Measurements from ENCODE around the gene AFM.

AFM gene

DNA sequence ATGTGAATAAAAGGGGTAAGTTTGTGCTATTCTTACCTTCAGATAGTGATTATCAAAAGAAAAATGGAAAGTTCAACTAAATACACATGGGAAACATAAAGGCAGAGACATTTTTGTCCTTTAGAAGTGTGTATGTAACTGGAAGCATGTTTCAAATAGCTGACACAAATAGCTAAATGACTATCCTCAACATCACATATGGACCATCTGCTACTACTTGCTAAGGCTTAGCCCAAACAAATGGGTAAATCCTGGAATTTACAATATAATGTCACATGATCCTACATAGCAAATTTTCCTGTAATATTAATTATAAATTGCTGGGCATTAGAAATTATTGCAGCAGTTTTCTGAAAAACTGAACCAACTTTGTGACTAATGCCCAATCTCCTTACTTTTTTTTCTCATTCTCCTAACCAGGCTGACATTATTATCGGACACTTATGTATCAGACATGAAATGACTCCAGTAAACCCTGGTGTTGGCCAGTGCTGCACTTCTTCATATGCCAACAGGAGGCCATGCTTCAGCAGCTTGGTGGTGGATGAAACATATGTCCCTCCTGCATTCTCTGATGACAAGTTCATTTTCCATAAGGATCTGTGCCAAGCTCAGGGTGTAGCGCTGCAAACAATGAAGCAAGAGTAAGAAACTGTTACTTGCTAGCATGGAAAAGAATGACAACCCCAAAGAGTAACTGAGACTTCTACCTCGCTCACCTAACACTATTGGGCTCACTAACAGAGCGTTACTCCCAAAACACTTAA is 29.4 kb upstream of the AFM start:
- DNase-seq: no peak

GRCh38 chr4:73452953-73453700 is 28.4 kb upstream of the AFM start:
- DNase-seq: peak; percentile 96

DNA sequence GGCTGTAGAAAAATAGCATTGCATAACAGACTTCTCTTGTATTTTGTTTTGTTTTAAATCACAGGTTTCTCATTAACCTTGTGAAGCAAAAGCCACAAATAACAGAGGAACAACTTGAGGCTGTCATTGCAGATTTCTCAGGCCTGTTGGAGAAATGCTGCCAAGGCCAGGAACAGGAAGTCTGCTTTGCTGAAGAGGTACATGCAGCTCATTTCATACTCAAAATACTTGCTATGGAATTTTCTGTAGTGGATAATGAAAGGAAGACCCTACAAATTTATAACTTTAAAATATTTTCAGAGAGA is 27.9 kb upstream of the AFM start:
- DNase-seq: peak; percentile 59

DNA sequence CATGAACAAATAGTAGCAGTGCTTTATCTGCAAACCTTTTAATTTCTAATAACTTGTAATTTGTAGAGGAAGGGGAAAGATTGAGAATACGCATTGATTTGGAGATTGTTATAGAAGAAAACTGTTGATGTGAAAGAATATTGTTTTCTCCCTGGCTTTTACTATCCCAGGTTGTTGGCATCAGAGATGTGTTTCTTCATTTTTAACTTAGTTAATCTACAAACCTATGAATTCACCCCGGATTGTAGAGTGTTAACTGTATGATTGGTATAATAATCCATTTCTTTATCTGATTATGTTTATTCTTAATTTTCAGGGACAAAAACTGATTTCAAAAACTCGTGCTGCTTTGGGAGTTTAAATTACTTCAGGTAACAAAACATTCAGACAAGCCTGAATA is 26.6 kb upstream of the AFM start:
- DNase-seq: no peak

DNA sequence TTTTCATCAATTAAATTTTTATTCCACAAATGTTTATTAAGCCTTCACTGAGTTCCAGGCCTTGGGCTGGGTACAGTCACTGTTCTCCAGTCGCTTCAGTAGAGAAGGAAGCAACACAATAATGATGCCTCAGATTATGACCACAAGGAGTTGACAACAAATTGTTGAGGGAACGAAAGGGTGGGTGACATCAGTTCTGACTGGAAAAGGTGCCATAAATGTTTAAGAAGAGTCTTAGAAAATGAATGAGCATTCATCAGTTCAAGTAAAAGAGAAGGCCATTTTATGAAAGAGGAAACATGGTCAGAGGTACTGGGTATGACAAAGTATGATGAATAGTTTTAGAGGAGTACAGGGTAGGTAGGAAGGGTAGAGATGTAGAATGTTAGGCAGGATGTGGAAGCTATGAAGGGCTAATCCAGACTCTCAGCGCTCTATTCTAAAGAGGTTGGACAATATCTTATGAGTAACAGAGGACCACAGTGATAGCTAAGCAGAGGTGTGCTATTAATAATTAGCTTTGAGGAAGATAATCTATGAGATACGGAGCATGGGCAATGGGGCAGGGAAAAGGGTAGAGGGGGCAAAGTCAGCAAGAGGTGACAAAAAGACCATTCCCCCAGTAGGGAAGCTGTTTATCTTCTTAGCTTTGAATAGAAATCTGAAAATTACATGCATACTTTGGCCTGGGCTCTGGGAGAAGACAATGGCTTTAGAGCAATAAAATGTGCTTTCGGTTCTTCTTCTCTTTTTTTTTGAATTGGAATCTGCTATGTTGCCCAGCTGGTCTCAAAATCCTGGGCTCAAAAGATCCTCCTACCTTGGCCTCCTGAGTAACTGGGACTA is 25.1 kb upstream of the AFM start:
- DNase-seq: no peak

DNA sequence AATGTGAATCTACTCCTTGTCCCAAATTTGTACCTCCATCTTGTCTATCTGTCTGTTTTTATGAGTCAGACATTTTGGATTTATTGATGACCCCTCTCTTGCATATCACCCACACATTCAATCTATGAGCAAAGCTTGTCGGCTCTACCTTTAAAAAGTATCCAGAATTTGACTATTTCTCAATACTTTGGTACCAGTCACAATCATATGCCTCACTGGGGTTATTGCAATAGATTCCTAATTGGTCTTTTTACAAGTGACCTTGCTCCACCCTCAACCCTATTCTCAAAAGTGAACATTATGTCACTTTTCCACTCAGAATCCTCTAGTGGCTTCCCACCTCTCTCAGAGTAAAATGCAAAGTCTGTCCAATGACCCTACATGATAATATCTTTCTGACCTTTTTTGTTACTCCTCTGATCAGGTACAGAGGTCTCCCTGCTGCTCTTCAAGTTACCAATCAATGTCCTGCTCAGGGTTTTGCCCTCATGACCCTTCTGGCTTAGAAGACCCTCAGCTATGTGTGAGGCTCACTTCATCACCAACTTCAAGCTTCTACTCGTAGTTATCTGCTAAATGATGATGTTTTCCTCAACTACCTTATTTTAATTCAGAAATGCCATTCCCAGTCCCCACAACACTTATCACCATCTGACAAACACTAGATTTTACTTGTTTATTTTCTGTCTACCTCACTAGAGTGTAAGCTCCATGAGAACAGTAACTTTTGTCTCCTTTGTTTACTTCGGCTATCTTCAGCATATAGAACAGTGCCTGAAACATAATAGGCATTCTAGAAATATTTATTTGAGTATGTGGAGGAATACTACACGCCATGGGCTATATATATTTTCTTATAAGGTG is 23.1 kb upstream of the AFM start:
- DNase-seq: no peak

DNA sequence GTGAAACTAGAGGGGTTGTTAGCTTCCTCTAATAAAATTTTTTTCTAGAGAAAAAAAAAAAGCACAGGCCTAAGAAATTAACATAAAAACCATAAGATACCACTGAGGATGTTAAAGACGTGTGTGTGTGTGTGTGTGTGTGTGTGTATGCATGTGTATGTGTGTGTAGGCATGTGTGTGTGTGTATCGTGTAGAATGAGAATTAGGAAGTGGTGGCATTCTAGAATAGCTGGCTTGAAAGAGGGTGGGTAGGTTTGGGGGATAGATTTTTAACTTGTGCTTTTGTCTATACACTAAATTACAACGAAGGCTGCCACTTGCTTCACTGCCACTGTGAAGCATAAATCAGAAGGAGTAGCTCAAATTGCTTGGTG is 22.5 kb upstream of the AFM start:
- DNase-seq: no peak

DNA sequence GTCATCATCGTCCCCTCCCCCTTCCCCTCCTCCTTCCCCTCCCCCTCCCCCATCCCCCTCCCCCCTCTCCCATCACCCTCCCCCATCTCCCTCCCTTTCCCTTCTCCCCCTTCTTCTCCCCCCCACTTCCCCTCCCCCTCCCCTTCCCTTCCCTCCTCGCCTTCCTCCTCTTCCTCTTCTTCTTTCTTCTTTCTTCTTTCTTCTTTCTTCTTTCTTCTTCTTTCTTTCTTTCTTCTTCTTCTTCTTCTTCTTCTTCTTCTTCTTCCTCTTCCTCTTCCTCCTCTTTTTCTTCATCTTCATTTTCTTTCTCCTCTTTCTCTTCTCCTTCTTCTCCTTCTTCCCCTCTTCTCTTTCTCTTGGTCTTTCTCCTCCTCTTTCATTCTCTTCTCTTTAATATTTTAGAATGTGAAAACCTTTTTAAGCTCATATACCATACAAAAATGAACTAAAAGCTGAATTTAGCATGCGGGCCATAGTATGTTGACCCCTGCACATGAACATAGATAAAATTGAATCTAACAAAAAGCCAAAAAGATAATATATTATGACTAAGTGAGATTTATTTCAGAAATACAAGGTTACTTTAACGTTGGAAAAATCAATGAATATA is 20.5 kb upstream of the AFM start:
- no peak for DNase-seq

DNA sequence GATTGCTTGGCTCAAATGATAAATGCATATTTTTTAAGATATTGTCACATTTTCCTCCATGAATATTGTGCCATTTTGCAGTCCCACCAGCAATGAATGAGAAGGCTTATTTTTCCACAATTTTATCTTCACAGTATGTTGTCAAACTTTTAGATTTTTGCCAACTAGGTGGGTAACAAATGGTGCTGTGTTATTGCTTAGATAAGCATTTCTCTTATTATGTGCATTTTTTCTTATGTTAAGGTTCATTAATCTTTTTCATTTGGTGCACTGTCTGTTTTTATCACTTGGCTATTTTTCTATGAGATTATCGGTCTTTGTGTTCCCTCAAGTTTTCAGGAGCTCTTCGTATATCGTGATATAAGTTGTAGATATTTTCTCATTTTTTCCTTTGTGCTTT is 13.4 kb upstream of the AFM start:
- DNase-seq: no peak

- DNase-seq: no peak
Measured at GRCh38 chr4:73470728-73471127, 10.8 kb upstream of the AFM start.

GRCh38 chr4:73477176-73477575 is 4.4 kb upstream of the AFM start:
- no peak for DNase-seq

DNA sequence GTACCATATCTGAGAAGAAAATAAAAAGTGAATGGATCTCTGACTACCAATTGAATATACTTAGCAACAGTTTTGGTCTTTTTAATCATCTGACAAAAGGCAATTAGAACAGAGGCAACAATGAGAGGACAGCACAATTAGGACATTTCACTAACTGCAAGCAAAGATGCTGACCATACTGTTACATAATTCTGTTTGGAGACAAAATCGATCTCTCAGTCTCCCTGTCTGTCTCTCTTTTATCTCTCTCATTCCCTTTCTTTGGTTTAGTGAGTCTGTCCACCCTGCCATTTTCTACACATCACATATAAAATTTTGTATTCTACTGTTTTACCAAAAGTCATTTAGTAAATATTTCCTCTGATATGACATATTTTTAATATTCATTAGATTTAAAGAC is 2.2 kb upstream of the AFM start:
- DNase-seq: no peak

DNA sequence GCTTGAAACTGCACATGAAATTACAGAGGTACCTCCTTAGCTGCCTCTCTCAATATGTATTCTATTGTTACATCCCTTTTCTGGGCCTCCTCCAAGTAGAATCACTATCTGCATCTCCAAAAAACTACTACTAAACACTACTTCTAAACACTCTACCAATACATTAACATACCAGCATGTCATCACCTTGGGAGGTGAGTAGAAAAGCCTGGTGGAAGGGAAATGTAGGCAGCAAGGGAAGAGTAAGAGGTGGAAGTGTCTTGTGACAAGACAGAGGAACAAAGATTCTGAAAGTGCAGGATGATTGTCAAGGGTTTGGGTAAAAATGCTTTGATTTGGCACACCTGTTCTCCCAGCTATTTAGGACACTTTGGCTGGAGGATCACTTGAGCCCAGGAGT is 3.5 kb downstream of the AFM start:
- no peak for DNase-seq

DNA sequence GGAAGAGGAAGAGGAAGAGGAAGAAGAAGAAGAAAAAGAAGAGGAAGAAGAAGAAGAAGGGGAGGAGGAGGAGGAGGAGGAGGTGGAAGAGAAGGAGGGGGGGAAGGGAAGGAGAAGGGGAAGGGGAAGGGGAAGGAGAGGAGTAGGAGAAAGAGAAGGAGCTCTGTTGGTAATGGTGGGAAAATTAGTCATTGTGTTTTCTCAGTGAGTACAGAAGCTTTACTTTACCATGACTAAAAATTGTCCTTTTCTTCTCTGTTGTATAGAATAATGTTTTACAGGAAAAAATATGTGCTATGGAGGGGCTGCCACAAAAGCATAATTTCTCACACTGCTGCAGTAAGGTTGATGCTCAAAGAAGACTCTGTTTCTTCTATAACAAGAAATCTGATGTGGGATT is 4.1 kb downstream of the AFM start:
- DNase-seq: no peak

- no peak for DNase-seq
Measured at GRCh38 chr4:73486497-73486896, 5.0 kb downstream of the AFM start.

DNA sequence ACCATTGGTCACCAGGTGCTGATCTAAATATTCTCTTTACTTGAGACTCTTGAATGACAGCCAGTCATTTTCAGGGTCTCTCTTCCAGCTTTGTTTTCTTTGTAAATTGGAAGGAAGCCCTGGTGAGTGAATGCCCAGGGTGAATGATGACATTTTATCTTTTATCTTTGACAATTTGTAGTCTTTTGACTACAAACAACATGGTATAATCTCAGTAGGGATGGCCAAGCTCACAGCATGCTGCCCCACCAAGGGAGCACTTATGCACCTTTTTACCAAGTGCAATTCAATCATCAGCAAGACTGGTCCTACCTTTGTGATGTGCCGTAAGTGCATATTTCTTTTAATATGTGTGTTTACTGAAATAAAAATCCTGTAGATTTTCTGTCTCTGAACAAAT is 5.7 kb downstream of the AFM start:
- no peak for DNase-seq

DNA sequence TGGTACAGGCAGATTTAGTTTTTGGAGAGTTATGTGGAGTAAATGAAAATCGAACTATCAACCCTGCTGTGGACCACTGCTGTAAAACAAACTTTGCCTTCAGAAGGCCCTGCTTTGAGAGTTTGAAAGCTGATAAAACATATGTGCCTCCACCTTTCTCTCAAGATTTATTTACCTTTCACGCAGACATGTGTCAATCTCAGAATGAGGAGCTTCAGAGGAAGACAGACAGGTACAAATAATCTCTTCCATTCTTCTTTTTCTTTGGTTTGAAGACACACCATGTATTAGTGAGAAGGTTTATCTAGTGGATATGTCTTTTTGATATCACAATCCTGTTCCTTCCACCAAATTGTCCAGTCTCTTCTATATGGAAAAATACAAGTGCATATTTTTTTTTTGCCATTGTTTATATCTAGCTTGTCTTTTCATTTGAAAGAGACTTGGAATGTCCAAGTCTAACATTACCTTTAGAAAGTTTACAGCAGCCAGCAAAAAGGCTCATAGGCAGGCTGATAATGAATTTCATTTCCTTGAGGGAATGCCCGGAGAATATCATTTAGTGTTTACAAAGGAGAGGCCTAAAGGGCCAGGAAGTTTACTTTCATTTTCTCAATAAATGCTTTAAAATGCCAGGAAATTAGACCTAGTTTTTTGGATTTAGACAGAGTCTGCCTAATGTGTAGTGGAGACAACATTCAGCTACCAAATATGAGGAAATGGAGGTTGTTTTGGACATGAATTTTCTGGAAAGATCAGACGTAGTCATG is 18.6 kb downstream of the AFM start:
- no peak for DNase-seq

GRCh38 chr4:73501664-73502265 is 20.2 kb downstream of the AFM start:
- DNase-seq: no peak

- no peak for DNase-seq
Measured at GRCh38 chr4:73505567-73505966, 24.0 kb downstream of the AFM start.

GRCh38 chr4:73507541-73507940 is 26.0 kb downstream of the AFM start:
- no peak for DNase-seq

GRCh38 chr4:73508651-73509050 is 27.1 kb downstream of the AFM start:
- DNase-seq: no peak

Measured in islet precursor cell (in vitro differentiated cells).